Epithelial cell of alveolus of lung (primary cell): ENCODE results near the gene PPP1R12B. TPM values are rescaled to one million over a fixed set of nuclear protein-coding genes. Genes with fewer than 3 reads are reported as not detected.

Experiments
- total RNA-seq: library from RNA; depleted of rRNA; stranded (reverse); fragments of >200 nt; gene quantifications from 2 replicates; pipeline ENCODE4 v1.2.1, GENCODE V29; 2015

PPP1R12B gene, protein sequence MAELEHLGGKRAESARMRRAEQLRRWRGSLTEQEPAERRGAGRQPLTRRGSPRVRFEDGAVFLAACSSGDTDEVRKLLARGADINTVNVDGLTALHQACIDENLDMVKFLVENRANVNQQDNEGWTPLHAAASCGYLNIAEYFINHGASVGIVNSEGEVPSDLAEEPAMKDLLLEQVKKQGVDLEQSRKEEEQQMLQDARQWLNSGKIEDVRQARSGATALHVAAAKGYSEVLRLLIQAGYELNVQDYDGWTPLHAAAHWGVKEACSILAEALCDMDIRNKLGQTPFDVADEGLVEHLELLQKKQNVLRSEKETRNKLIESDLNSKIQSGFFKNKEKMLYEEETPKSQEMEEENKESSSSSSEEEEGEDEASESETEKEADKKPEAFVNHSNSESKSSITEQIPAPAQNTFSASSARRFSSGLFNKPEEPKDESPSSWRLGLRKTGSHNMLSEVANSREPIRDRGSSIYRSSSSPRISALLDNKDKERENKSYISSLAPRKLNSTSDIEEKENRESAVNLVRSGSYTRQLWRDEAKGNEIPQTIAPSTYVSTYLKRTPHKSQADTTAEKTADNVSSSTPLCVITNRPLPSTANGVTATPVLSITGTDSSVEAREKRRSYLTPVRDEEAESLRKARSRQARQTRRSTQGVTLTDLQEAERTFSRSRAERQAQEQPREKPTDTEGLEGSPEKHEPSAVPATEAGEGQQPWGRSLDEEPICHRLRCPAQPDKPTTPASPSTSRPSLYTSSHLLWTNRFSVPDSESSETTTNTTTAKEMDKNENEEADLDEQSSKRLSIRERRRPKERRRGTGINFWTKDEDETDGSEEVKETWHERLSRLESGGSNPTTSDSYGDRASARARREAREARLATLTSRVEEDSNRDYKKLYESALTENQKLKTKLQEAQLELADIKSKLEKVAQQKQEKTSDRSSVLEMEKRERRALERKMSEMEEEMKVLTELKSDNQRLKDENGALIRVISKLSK
- 2.8 and 7.2 TPM in 2 replicates for total RNA-seq

DNA sequence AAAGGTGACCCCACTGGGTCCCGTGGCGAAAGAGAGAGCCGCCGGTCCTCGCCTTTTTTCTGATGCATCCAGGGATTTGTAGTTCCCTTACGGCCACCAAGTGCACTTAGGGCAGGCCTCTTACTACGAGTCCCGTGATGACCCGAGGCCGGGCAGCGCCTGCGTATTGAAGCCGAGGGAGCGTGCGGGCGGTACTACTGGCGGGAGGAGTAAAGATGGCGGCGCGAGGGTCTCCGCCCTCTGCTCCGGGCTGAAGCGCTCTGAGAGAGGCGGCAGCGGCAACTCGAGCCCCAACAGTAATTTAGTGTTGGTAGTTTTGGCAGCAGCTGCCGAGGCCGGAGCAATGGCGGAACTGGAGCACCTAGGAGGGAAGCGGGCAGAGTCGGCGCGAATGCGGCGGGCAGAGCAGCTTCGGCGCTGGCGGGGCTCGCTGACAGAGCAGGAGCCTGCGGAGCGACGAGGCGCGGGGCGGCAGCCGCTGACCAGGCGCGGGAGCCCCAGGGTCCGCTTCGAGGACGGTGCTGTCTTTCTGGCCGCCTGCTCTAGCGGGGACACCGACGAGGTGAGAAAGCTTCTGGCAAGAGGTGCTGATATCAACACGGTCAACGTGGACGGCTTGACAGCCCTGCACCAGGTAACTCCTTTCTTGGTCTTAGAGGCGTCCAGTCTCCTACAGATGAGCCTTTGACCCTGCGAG, at the start of gene PPP1R12B:
Gene PPP1R12B (plus strand): TSS at position 191 of the 697 bp plus-strand sequence. CDS start 153 bp downstream, at position 344.

Other genes starting within 250 kb of the PPP1R12B start
- gene GPR37L1, start 225.8 kb upstream of the PPP1R12B start, total RNA-seq, result not detected in 2 replicates
- gene ARL8A, start 204.0 kb upstream of the PPP1R12B start, total RNA-seq, result 18.8 and 21.9 TPM in 2 replicates
- not detected in 2 replicates for gene PTPN7, start 188.1 kb upstream of the PPP1R12B start, total RNA-seq
- gene LGR6, start 154.9 kb upstream of the PPP1R12B start, total RNA-seq, result not detected in 2 replicates
- gene UBE2T, start 6.8 kb upstream of the PPP1R12B start, total RNA-seq, result 27.3 and 61.7 TPM in 2 replicates